Subcutaneous adipose tissue (tissue), 4 donors: ENCODE data around the gene SUPT6H. TPM values are rescaled to one million over a fixed set of nuclear protein-coding genes. Genes with fewer than 3 reads are reported as not detected.

Source experiments
- total RNA-seq, 4 donors: library from RNA; depleted of rRNA; stranded (reverse); fragments of >200 nt; gene quantifications; one replicate each; pipeline ENCODE4 v1.1.0, GENCODE V29; 2016
- TF ChIP-seq, protein P1 (sequence below): fragments of 450-650 bp; IDR thresholded peaks from one replicate; pipeline ENCODE4 v1.5.1; 2016; ENCODE audit warnings: low read depth, mild to moderate bottlenecking, control low read depth, antibody characterized with exemption, moderate library complexity

SUPT6H gene
- total RNA-seq, 4 donors from 2014 or later = 52.2 to 69.5 (median 61.4) TPM

- TF ChIP-seq, protein P1, sequence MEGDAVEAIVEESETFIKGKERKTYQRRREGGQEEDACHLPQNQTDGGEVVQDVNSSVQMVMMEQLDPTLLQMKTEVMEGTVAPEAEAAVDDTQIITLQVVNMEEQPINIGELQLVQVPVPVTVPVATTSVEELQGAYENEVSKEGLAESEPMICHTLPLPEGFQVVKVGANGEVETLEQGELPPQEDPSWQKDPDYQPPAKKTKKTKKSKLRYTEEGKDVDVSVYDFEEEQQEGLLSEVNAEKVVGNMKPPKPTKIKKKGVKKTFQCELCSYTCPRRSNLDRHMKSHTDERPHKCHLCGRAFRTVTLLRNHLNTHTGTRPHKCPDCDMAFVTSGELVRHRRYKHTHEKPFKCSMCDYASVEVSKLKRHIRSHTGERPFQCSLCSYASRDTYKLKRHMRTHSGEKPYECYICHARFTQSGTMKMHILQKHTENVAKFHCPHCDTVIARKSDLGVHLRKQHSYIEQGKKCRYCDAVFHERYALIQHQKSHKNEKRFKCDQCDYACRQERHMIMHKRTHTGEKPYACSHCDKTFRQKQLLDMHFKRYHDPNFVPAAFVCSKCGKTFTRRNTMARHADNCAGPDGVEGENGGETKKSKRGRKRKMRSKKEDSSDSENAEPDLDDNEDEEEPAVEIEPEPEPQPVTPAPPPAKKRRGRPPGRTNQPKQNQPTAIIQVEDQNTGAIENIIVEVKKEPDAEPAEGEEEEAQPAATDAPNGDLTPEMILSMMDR = no peak
Observed at GRCh38 chr17:28693869-28694268, 31.9 kb downstream of the SUPT6H start.

- TF ChIP-seq, protein P1 = no peak
Observed at GRCh38 chr17:28698253-28698941, 36.4 kb downstream of the SUPT6H start.

- TF ChIP-seq, protein P1 = no peak
Observed at GRCh38 chr17:28700278-28700677, 38.3 kb downstream of the SUPT6H start.

- TF ChIP-seq, protein P1 = no peak
Observed at GRCh38 chr17:28700830-28701492, 39.0 kb downstream of the SUPT6H start.

DNA sequence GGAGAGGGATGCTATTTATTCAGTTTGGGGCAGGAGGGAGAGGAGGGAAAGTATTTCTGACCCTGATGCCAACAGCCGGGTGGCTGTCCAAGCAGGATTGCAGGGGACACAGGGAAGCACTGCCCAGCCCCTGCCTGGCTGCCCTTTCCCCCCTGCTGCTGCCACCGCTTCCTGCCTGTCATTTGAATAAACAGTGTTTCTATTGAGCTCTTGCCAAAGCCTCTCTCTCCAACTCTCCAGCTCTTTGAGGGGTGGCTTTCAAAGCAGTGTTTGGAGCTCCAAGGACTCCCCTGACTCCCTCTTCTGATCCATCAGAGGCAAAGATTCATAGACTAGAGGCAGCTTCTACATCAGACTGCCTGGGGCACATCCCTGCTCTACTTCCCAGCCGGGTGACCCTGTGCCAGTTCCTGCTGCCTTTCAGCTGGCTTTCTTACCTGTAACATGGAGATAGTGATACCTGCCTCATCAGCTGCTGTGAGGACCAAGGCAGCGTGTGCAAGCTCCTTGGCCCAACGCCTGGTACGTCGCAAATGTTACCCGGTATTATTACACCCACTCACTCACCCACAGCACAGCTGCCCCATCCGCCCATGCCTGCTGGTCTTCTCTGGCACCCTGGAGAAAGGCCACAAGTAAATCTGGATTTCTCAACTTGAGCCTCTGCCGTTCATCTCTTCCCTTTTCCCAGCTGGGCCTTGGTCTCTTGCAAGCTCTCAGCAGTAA lies 40.2 kb downstream of the SUPT6H start:
- TF ChIP-seq, protein P1 = no peak

DNA sequence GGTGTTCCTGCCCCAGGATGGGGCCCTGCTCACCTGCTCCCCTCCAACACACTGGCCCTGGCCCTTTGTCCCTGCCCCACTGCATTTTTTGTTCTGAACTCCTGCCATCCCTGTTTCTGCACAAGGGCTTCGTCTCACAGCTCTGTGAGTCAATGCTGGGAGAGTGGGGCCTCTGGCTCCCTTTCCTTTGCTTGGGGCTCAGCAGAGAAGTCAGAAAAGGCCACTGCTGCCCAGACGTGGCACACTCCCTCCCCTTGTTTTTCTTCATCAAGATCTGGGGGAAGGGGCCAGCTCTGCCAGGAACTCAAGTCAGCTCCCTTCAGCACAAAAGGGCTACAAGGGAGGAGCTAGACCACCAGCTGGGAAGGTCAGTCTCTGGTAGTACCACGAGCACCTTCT lies 40.7 kb downstream of the SUPT6H start:
- TF ChIP-seq, protein P1 = no peak
